Activated T-helper 1 cell treated with anti-CD3 and anti-CD28 coated beads, Interleukin-12 subunit alpha, Interleukin-12 subunit beta, Interleukin-2, Interleukin-4 antibody, amounts not matched to agents 30 ng/mL and 10 ng/mL and 1 ng/mL, durations not matched to agents 14 hours and 24 hours and 36 hours (primary cell): ENCODE data around the gene FBXL7. TPM values are rescaled to one million over a fixed set of nuclear protein-coding genes. Genes with fewer than 3 reads are reported as not detected.

Experiments
- DNase-seq: peaks from one replicate; pipeline ENCODE4 v3.0.0; 2021; ENCODE audit warnings: low spot score
- H3K27ac Mint-ChIP-seq: one replicate; pipeline ENCODE4 v1.8.0; 2021; ENCODE audit warnings: mild to moderate bottlenecking, mixed read lengths
- H3K27me3 Mint-ChIP-seq: one replicate; pipeline ENCODE4 v1.8.0; 2022; ENCODE audit warnings: mild to moderate bottlenecking, moderate library complexity, mixed read lengths; ENCODE audit not compliant: insufficient read depth
- H3K36me3 Mint-ChIP-seq: one replicate; pipeline ENCODE4 v1.8.0; 2021; ENCODE audit warnings: low read depth, mixed read lengths
- H3K4me1 Mint-ChIP-seq: one replicate; pipeline ENCODE4 v1.8.0; 2021; ENCODE audit warnings: low read depth, mixed read lengths
- H3K4me3 Mint-ChIP-seq: one replicate; pipeline ENCODE4 v1.8.0; 2021; ENCODE audit warnings: mild to moderate bottlenecking, moderate library complexity, mixed read lengths
- H3K9me3 Mint-ChIP-seq: one replicate; pipeline ENCODE4 v1.8.0; 2021; ENCODE audit warnings: mixed read lengths
- intact Hi-C: fragments of 100-400 bp; cut with micrococcal nuclease; formaldehyde crosslinking; loops from one replicate; pipeline ENCODE4 v1.15.1; 2024
- total RNA-seq: library from RNA; stranded (reverse); gene quantifications from 2 replicates; pipeline ENCODE4 v1.2.3, GENCODE V29; 2022

Gene FBXL7
- total RNA-seq, 1 donor from 2014 or later, result not detected

DNA sequence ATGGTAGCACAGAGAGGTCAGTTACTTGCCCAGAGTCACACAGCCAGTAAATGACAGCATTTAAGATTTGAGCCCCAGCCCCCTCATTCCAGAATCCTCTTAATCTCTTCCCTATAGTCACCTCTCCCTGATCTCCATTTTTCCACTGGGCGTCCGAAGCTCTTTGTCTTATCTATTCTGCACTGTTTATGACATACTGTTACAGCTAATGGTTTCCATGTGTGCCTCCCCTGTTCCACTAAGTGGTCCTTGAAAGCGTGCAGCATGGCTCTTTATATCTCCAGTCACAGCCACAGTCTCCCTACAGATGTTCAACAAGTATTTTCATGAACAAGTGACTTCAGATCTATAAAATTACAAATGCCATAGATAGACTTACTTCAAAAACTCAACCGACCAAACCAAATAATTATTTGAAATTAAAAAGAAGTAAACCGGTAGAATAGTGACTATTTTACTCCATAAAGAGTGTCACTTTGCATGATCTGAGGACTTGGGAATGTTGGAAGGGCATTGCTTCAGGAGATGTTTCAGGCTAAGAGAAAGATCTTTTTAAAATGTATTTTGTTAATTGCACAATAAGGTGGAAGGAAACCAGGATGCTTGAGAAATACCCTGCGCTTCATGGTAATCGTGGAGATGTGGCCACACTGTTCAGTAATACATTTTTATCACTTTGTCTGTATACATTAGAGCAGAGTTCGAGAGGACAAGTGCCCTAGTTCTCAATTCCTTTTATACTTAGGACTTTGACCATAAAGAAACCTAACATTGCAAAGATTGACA lies 237.2 kb downstream of the FBXL7 start:
- H3K4me3 Mint-ChIP-seq, result no peak overlapping the region
- H3K9me3 Mint-ChIP-seq, result peaks cover 7% of the 10 kb centered on the region
- no peak for DNase-seq
- no peak overlapping the region for H3K27ac Mint-ChIP-seq
- no peaks in the 10 kb centered on the region for H3K27me3 Mint-ChIP-seq
- no peaks in the 10 kb centered on the region for H3K4me1 Mint-ChIP-seq
- intact Hi-C loops, result no loop called here
- H3K36me3 Mint-ChIP-seq, result no peaks in the 10 kb centered on the region

DNA sequence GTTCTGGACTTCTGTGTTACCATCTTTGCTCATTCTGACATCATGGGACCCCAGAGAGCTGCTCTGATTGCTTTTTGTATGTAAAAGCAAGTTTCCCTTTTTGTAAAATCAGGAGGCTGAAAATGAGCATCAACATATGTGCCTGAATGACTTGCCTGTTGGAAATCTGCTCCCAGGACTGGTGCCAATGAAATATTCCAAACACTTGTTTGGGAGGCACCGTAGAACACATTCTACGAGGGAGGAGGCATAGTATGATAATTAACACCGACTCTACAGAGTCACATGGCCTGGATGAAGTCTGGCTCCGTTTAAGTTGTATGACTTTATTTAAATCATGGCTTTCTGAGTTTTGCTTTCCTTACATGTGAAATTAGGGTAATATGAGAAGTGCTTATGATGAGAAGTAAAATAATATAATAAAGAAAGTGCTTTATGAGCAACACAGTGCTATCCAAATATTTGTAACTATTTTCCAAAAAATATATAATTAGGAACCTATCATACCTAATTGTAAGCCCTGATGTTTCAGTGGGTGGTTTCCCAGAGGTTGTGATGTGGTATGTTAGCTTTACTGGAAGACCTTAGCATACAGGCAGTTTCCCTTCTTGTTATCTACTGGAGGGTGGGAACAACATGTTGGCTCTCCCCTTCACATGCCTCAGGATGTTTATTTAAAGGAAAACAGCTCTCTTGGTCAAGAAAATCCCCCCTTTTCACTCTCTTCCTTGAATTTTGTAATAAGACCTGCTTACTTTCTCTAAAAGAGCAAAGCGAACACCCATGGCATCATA lies 238.1 kb downstream of the FBXL7 start:
- Mint-ChIP-seq H3K27me3 (no peaks in the 10 kb centered on the region), H3K9me3 (peaks cover 14% of the 10 kb centered on the region), H3K4me3 (no peak overlapping the region), H3K4me1 (no peaks in the 10 kb centered on the region), H3K27ac (no peak overlapping the region), H3K36me3 (no peaks in the 10 kb centered on the region)
- intact Hi-C loops, result no loop called here
- no peak for DNase-seq

DNA sequence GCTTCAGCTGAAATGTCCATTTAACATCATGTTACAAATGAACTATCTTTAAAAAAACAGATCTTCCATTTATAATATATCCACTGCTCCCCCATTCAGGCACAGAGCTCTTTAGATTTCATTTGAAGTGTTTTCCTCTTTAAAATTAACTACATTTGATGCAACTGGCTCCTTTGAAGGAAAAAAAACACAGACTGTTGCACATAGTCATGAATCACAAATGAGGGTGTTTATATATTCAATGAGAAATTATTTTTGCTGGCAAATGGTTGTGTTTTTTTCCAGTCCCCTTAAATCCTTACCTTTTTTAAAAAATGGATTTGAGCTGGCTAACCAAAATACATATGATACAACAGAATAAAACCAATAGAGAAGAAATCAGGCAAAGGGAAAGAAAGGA lies 240.4 kb downstream of the FBXL7 start:
- no peaks in the 10 kb centered on the region for H3K4me1 Mint-ChIP-seq
- peaks cover 21% of the 10 kb centered on the region for H3K9me3 Mint-ChIP-seq
- DNase-seq, result no peak
- H3K27ac Mint-ChIP-seq, result no peak overlapping the region
- intact Hi-C loops, result no loop called here
- H3K4me3 Mint-ChIP-seq, result no peak overlapping the region
- no peaks in the 10 kb centered on the region for H3K27me3 Mint-ChIP-seq
- H3K36me3 Mint-ChIP-seq, result no peaks in the 10 kb centered on the region

DNA sequence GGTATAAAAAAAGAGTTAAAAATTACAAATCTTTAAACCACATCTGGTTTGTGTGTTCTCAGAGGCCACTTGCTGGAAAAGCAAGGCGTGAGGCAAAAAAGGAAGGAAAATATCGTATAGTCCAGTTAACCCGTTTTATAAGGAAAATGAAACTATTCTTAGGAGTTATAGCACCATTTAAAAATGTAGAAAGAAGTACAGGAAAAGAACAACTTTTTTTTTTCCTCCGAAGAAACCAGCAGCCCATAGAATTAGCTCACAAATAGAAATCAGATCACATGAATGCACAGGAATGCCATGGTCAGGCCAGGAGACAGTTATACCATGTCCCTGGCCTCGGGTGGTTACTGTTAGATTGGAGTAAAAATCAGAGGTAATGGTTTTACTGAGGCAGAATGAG lies 241.6 kb downstream of the FBXL7 start:
- DNase-seq, result no peak
- H3K4me1 Mint-ChIP-seq, result no peaks in the 10 kb centered on the region
- H3K9me3 Mint-ChIP-seq, result peaks cover 21% of the 10 kb centered on the region
- H3K4me3 Mint-ChIP-seq, result no peak overlapping the region
- no peaks in the 10 kb centered on the region for H3K27me3 Mint-ChIP-seq
- H3K36me3 Mint-ChIP-seq, result no peaks in the 10 kb centered on the region
- H3K27ac Mint-ChIP-seq, result no peak overlapping the region
- intact Hi-C loops, result no loop called here

DNA sequence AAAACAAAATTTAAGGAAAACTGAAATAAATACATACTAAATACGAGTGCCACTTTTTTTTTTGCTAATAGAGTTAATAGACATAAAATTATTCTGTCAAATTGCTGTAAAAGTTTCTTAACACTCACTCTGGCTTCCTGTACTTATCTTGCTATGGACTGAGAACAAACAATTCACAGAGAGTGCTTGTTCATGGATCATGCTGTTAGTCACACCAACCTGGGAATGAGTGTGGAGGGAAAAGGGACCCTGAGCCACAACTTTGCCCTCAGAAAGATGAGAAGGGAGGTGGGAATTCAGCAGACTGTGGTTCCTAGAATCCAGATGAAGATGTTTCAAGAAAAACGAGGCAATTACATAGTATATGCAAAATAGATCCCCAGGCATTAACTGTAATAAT lies 246.9 kb downstream of the FBXL7 start:
- no peak overlapping the region for H3K27ac Mint-ChIP-seq
- intact Hi-C loops, result no loop called here
- no peak overlapping the region for H3K4me3 Mint-ChIP-seq
- no peaks in the 10 kb centered on the region for H3K36me3 Mint-ChIP-seq
- H3K9me3 Mint-ChIP-seq, result peaks cover 24% of the 10 kb centered on the region
- H3K4me1 Mint-ChIP-seq, result no peaks in the 10 kb centered on the region
- DNase-seq, result no peak
- no peaks in the 10 kb centered on the region for H3K27me3 Mint-ChIP-seq

DNA sequence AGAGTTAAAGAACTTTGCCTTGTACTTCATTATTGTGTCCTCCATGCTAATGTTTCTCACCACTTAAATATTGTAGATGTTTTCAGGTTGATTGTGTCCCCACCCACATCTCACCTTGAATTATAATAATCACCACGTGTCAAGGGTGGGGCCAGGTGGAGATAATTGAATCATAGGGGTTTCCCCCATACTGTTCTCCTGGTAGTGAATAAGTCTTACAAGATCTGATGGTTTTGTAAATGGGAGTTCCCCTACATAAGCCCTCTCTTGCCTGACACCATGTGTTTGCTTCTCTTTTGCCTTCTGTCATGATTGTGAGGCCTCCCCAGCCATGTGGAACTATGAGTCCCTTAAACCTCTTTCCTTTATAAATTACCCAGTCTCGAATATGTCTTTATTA lies 248.3 kb downstream of the FBXL7 start:
- no peak for DNase-seq
- intact Hi-C loops, result no loop called here
- Mint-ChIP-seq H3K4me3 (no peak overlapping the region), H3K27me3 (no peaks in the 10 kb centered on the region), H3K9me3 (peaks cover 16% of the 10 kb centered on the region), H3K4me1 (no peaks in the 10 kb centered on the region), H3K27ac (no peak overlapping the region), H3K36me3 (no peaks in the 10 kb centered on the region)

DNA sequence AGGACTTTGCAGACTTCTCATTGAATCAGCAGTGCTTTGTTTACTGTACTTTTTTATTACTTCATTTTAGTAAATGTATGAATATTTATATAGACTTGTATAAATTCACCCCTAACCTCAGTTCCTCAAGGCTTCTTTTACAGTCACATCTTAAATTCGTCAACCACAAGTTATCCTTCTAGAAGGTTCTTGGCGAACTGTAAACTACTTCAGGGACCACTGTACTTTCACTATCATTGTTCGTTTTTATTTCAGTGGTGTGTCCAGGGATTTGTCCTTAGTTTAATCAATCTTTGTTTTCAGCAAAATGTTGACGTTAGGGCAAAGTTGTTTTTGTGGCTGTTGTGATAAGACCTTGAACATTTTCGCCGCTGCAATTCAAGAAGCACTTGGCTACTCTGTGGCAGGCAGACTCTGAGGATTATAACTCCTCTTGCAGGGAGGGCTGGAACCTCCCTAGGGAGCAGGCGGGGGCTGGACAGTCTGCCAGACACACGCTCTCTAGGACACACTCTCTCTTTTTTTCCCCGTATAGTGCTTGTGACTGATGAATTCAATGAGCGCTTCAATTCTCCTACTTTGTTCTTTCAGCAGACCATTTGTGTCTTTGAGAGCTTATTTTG lies 252.8 kb downstream of the FBXL7 start:
- H3K27me3 Mint-ChIP-seq, result no peaks in the 10 kb centered on the region
- no peaks in the 10 kb centered on the region for H3K4me1 Mint-ChIP-seq
- intact Hi-C loops, result no loop called here
- no peak for DNase-seq
- peaks cover 16% of the 10 kb centered on the region for H3K9me3 Mint-ChIP-seq
- no peak overlapping the region for H3K27ac Mint-ChIP-seq
- no peak overlapping the region for H3K4me3 Mint-ChIP-seq
- no peaks in the 10 kb centered on the region for H3K36me3 Mint-ChIP-seq

DNA sequence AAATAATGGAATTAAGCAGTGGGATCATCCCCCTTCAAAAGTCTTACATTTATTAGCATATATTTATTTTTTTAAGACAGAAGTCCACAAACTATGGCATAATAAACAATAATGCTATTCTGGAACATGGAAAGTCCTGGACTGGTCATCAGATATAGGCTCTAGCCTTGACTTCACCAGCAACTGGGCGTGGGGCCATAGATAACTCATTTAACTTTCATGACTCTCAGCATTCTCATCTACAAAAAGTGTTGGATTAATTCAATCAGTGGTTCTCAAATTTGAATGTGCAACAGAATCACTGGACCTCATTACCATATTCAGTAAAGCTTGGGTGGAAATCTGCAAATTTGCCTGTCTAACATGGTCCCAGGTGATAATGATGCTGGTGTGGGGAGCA lies 253.8 kb downstream of the FBXL7 start:
- intact Hi-C loops, result no loop called here
- Mint-ChIP-seq H3K9me3 (peaks cover 16% of the 10 kb centered on the region), H3K4me3 (no peak overlapping the region), H3K27me3 (no peaks in the 10 kb centered on the region), H3K36me3 (no peaks in the 10 kb centered on the region), H3K27ac (no peak overlapping the region), H3K4me1 (no peaks in the 10 kb centered on the region)
- no peak for DNase-seq

DNA sequence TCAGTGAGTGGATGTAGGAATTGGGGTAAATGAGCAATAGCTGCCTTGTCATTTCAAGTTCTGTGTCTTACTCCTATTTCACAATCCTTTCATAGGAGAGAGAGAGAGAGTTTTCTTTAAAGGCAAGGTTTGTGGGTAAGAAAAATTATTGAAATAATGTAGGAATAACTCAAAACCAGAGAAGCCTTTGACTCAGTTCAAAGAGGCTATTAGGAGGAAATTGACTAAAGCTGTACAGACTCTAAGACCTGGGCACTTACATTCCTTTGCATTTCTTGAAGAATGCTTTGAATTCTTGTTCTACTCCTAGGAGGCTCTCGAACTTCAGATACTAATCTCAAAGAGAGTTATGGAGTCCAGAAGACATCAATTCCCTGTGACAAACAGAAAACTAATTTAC lies 257.1 kb downstream of the FBXL7 start:
- H3K27ac Mint-ChIP-seq, result no peak overlapping the region
- no peak overlapping the region for H3K4me3 Mint-ChIP-seq
- DNase-seq, result no peak
- no peaks in the 10 kb centered on the region for H3K27me3 Mint-ChIP-seq
- H3K9me3 Mint-ChIP-seq, result peaks cover 9% of the 10 kb centered on the region
- no peaks in the 10 kb centered on the region for H3K4me1 Mint-ChIP-seq
- no peaks in the 10 kb centered on the region for H3K36me3 Mint-ChIP-seq
- intact Hi-C loops, result no loop called here

DNA sequence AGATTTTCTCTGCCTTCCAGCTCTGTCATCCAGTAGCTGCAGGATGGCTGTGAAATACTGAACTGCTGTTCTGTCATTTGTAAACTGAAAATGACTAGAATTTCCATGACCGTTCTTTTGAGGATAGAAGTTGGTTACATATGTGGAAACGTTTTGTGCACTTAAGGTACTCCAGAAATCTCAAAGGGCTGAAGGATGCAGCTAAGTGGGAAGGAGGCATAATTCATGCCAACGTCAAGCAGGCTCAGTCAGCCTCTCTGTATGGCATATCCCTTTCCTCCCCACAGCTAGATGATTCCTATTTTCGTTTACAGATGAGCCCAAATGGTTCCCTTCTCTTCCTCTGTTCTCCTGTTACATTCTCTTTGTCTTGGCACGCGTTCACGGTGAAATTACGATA lies 257.6 kb downstream of the FBXL7 start:
- H3K27ac Mint-ChIP-seq, result no peak overlapping the region
- intact Hi-C loops, result no loop called here
- H3K4me1 Mint-ChIP-seq, result no peaks in the 10 kb centered on the region
- peaks cover 9% of the 10 kb centered on the region for H3K9me3 Mint-ChIP-seq
- no peak for DNase-seq
- no peaks in the 10 kb centered on the region for H3K36me3 Mint-ChIP-seq
- H3K27me3 Mint-ChIP-seq, result no peaks in the 10 kb centered on the region
- H3K4me3 Mint-ChIP-seq, result no peak overlapping the region

DNA sequence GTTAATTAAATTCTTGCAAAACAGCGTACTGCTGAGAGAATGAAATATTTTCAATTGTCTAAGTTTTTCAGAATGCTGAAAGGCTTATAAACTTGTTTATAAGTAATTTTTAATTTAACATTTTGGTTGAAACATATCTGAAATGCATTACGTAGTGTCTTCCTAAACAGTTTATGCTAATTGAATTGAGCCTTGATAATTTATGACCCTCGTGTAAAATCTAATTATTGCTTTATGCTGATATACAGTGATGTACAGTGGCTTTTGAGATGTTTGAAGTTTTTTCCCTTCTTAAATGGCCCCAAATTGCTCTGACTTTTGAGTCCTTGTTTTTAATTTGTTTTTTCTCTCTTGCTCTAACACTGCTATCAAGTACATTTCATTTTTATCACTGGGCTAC lies 262.7 kb downstream of the FBXL7 start:
- Mint-ChIP-seq H3K4me3 (no peak overlapping the region), H3K27ac (no peak overlapping the region), H3K9me3 (peaks cover 12% of the 10 kb centered on the region), H3K27me3 (no peaks in the 10 kb centered on the region), H3K4me1 (no peaks in the 10 kb centered on the region), H3K36me3 (no peaks in the 10 kb centered on the region)
- DNase-seq, result no peak
- intact Hi-C loops, result no loop called here

DNA sequence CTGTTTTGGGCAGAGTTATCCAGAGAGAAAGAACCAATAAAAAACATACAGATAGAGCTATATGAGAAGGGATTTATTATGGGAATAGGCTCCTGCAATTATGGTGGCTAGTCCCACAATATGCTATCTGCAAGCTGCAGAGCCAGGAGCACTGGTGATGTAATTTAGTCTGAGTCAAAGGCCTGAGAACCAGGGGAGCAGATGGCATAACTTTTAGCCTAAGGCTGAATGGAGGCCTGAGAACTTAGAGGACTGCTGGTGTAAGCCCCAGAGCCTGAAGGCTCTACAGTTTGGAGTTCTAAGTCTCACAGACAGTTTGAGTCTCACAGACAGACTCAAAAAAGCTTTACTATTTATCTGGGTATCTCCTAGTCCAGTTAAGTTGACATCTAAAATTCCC lies 263.8 kb downstream of the FBXL7 start:
- Mint-ChIP-seq H3K4me3 (no peak overlapping the region), H3K9me3 (peaks cover 12% of the 10 kb centered on the region), H3K36me3 (no peaks in the 10 kb centered on the region), H3K27me3 (no peaks in the 10 kb centered on the region), H3K27ac (no peak overlapping the region), H3K4me1 (no peaks in the 10 kb centered on the region)
- intact Hi-C loops, result no loop called here
- no peak for DNase-seq

DNA sequence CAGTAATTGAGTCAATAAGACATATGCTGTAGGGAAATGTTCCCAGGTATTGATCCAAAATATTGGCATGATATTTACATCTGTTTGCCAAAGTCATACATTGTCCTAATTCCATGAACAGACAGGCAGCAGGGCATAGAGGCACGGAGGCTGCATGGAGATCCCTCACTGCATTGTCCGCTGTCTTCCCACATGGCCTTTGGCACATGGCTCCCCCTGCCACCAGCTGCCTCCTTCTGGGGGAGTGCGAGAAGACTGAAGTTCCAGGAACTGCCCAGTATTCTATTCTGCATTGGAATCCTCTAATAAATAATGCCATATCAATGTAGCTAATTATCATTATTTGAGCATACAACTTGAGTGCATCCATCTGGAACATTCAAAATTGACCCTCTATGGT lies 269.0 kb downstream of the FBXL7 start:
- Mint-ChIP-seq H3K27me3 (no peaks in the 10 kb centered on the region), H3K4me3 (no peak overlapping the region), H3K36me3 (no peaks in the 10 kb centered on the region), H3K4me1 (no peaks in the 10 kb centered on the region), H3K27ac (no peak overlapping the region), H3K9me3 (peaks cover 18% of the 10 kb centered on the region)
- intact Hi-C loops, result no loop called here
- DNase-seq, result no peak
